HepG2 (cell line): Measurements from ENCODE around the gene DDIT4. TPM values are rescaled to one million over a fixed set of nuclear protein-coding genes. Genes with fewer than 3 reads are reported as not detected.

Experiments
- HNRNPH1 ChIP-seq: fragments of 200-400 bp; formaldehyde crosslinking; optimal IDR thresholded peaks from 2 replicates; pipeline ENCODE3; 2017; ENCODE audit warnings: mild to moderate bottlenecking, low read depth, low read length
- HOMEZ ChIP-seq: IDR thresholded peaks from 2 replicates; pipeline ENCODE4 v1.6.1; 2016; ENCODE audit warnings: low read depth
- JARID2 ChIP-seq: sonication (generic); formaldehyde crosslinking; IDR thresholded peaks from 2 replicates; pipeline ENCODE4 v1.8.1; 2023; ENCODE audit warnings: missing genetic modification reagents, inconsistent platforms; ENCODE audit not compliant: insufficient replicate concordance
- KAT8 ChIP-seq: IDR thresholded peaks from 2 replicates; pipeline ENCODE4 v1.6.1; 2016; ENCODE audit warnings: missing genetic modification reagents, missing compliant biosample characterization
- MAX ChIP-seq: IDR thresholded peaks from 2 replicates; pipeline ENCODE4 v1.6.1; 2012; ENCODE audit warnings: inconsistent platforms
- NFYB ChIP-seq: sonication (generic); formaldehyde crosslinking; IDR thresholded peaks from 2 replicates; pipeline ENCODE4 v1.4.0; 2020; ENCODE audit warnings: missing genetic modification reagents
- NR2C2 ChIP-seq: sonication (generic); formaldehyde crosslinking; IDR thresholded peaks from 2 replicates; pipeline ENCODE4 v1.4.0; 2020; ENCODE audit warnings: missing genetic modification reagents, mild to moderate bottlenecking, moderate library complexity, borderline replicate concordance
- SKIL ChIP-seq: sonication (generic); formaldehyde crosslinking; IDR thresholded peaks from 2 replicates; pipeline ENCODE4 v1.8.0; 2022; ENCODE audit warnings: missing genetic modification reagents, mild to moderate bottlenecking, moderate library complexity, borderline replicate concordance
- SOX13 ChIP-seq, 3 experiments: fragments of 450-650 bp in 1 of 3; sonication (generic) in 1 of 3; formaldehyde crosslinking in 1 of 3; IDR thresholded peaks in 2 of 3; conservative IDR thresholded peaks in 1 of 3; 2 replicates each; pipeline versions ENCODE4 v1.5.0 to v1.6.1; 2016 to 2020; ENCODE audit warnings: antibody characterized with exemption in 1 of 3, mild to moderate bottlenecking in 1 of 3, missing compliant biosample characterization in 1 of 3, missing genetic modification reagents in 1 of 3, moderate library complexity in 1 of 3
- SP1 ChIP-seq, 2 experiments: fragments of 450-650 bp in 1 of 2; sonication (generic) in 1 of 2; formaldehyde crosslinking in 1 of 2; IDR thresholded peaks; 2 replicates each; pipeline versions ENCODE4 v1.4.0 to v1.6.1; 2016 to 2020; ENCODE audit warnings: missing genetic modification reagents in 1 of 2
- SSRP1 ChIP-seq: IDR thresholded peaks from 2 replicates; pipeline ENCODE4 v1.6.1; 2016; ENCODE audit warnings: control low read depth
- SUZ12 ChIP-seq: fragments of 150-350 bp; IDR thresholded peaks from 2 replicates; pipeline ENCODE4 v1.6.1; 2014; ENCODE audit warnings: low read depth, low read length
- THRA ChIP-seq: sonication (generic); formaldehyde crosslinking; IDR thresholded peaks from 2 replicates; pipeline ENCODE4 v1.4.0; 2020; ENCODE audit warnings: missing genetic modification reagents, borderline replicate concordance
- YEATS4 ChIP-seq: sonication (generic); formaldehyde crosslinking; IDR thresholded peaks from 2 replicates; pipeline ENCODE4 v1.4.0; 2020; ENCODE audit warnings: missing genetic modification reagents, borderline replicate concordance
- ZBTB25 ChIP-seq: IDR thresholded peaks from 2 replicates; pipeline ENCODE4 v1.6.1; 2018; ENCODE audit warnings: missing genetic modification reagents
- ZNF121 ChIP-seq: sonication (generic); formaldehyde crosslinking; IDR thresholded peaks from 2 replicates; pipeline ENCODE4 v1.5.0; 2020; ENCODE audit warnings: mild to moderate bottlenecking, missing genetic modification reagents
- ZNF264 ChIP-seq: sonication (generic); formaldehyde crosslinking; IDR thresholded peaks from 2 replicates; pipeline ENCODE4 v1.4.0; 2020; ENCODE audit warnings: missing genetic modification reagents
- ZNF329 ChIP-seq: sonication (generic); formaldehyde crosslinking; IDR thresholded peaks from 2 replicates; pipeline ENCODE4 v1.9.0; 2021; ENCODE audit warnings: low read depth, mild to moderate bottlenecking, missing genetic modification reagents
- ZNF558 ChIP-seq: sonication (generic); formaldehyde crosslinking; IDR thresholded peaks from 2 replicates; pipeline ENCODE4 v1.9.0; 2022; ENCODE audit warnings: mild to moderate bottlenecking, missing genetic modification reagents, borderline replicate concordance
- ZNF775 ChIP-seq: sonication (generic); formaldehyde crosslinking; IDR thresholded peaks from 2 replicates; pipeline ENCODE4 v1.4.0; 2020; ENCODE audit warnings: missing genetic modification reagents, mild to moderate bottlenecking, moderate library complexity, borderline replicate concordance
- polyA plus RNA-seq, 8 experiments: library from polyadenylated mRNA; depleted of rRNA in 3 of 8; stranded (reverse) in 7 of 8; unstranded in 1 of 8; fragments of >200 nt; fragmentation: Illumina TruSeq in 4 of 8; extraction: Trizol in 4 of 8; gene quantifications; 2 replicates each; pipeline versions ENCODE4 v1.2.1 to v1.2.3, GENCODE V29; 2011 to 2016; ENCODE audit warnings: low read depth in 4 of 8, missing spikeins in 1 of 8, mixed read lengths in 1 of 8; ENCODE audit not compliant: insufficient read depth in 1 of 8
- total RNA-seq, 5 experiments: library from RNA; depleted of rRNA; stranded (reverse); fragments of >200 nt; fragmentation: Illumina TruSeq; extraction: Trizol; gene quantifications; 2 replicates each; pipeline ENCODE4 v1.2.3, GENCODE V29; 2016; ENCODE audit warnings: low read depth in 1 of 5

DDIT4 gene
- total and polyA plus RNA-seq, 2 of the 13 experiments (the other 11 are each of a cell fraction or from before 2014, with no cell fraction given) = 35.6 to 40.7 TPM

- TF ChIP-seq SKIL (CRISPR knock-in tag) (peak; percentile 70; the same call in 1 of the 2 replicates), MAX (peak; percentile 70), NFYB (CRISPR knock-in tag) (peak; percentile 90), ZNF329 (peak; percentile 92), JARID2 (CRISPR knock-in tag) (peak; percentile 78), SOX13 (IDR thresholded peaks at IDR 0.05) (peak; percentile 72), SOX13 (CRISPR knock-in tag; conservative IDR thresholded peaks at IDR 0.05 in 1 of 2, IDR thresholded peaks at IDR 0.05 in 1 of 2) (peak in 1 of 2 experiments; percentile 66; a peak in 2 of 4 replicates), ZNF121 (CRISPR knock-in tag) (0 out of 2 replicates have a peak, but pooled peaks have one; percentile 3), KAT8 (CRISPR knock-in tag) (peak; percentile 75), THRA (peak; percentile 82), ZNF558 (peak; percentile 90; the same call in 1 of the 2 replicates), SSRP1 (CRISPR knock-in tag) (0 out of 2 replicates have a peak, but pooled peaks have one; percentile 31), ZBTB25 (CRISPR knock-in tag) (peak; percentile 87), SP1 (IDR thresholded peaks at IDR 0.05) (no peak), SP1 (CRISPR knock-in tag; IDR thresholded peaks at IDR 0.05) (peak; percentile 96), ZNF775 (CRISPR knock-in tag) (no peak), NR2C2 (0 out of 2 replicates have a peak, but pooled peaks have one; percentile 16), YEATS4 (peak; percentile 95), HOMEZ (CRISPR knock-in tag) (0 out of 2 replicates have a peak, but pooled peaks have one; percentile 50), ZNF264 (CRISPR knock-in tag) (peak; percentile 89; the same call in 1 of the 2 replicates), SUZ12 (no peak), HNRNPH1 (peak; percentile 100)
These were observed at the start of gene DDIT4 (continued) for GRCh38 chr10:72273410-72274212.
